Peyer's patch (tissue), 4 donors: ENCODE results near the gene NEUROD2. TPM values are rescaled to one million over a fixed set of nuclear protein-coding genes. Genes with fewer than 3 reads are reported as not detected.

Source experiments
- DNase-seq, 3 donors: peaks; one replicate each; pipeline ENCODE4 v3.0.0-alpha.2; 2017 to 2019
- H3K27ac ChIP-seq, 4 donors: fragments of 200-600 bp; sonication (generic); one replicate each; pipeline ENCODE4 v1.5.1; 2016 to 2019
- H3K27me3 ChIP-seq, 2 donors: fragments of 200-600 bp; sonication (generic); one replicate each; pipeline ENCODE4 v1.5.1; 2019
- H3K36me3 ChIP-seq, 3 donors: fragments of 200-600 bp; sonication (generic); one replicate each; pipeline ENCODE4 v1.5.1; 2016 to 2019
- H3K4me1 ChIP-seq, 4 donors: fragments of 200-600 bp; sonication (generic); one replicate each; pipeline ENCODE4 v1.5.1; 2016 to 2019
- H3K4me3 ChIP-seq, 4 donors: fragments of 200-600 bp; sonication (generic); 1 replicate in 3 of 4; 2 replicates in 1 of 4; pipeline ENCODE4 v1.5.1; 2016 to 2019; ENCODE audit warnings: mild to moderate bottlenecking in 1 of 4
- H3K9me3 ChIP-seq, 4 donors: fragments of 200-600 bp; sonication (generic); one replicate each; pipeline ENCODE4 v1.5.1; 2016 to 2019; ENCODE audit warnings: mild to moderate bottlenecking in 1 of 4
- CTCF ChIP-seq, 6 experiments: fragments of 450-650 bp in 4 of 6; fragments of 200-600 bp in 2 of 6; sonication (generic) in 1 of 6; IDR thresholded peaks; one replicate each; pipeline ENCODE4 v1.5.1; 2017 to 2019; ENCODE audit warnings: antibody characterized with exemption in 6 of 6, mild to moderate bottlenecking in 3 of 6, moderate library complexity in 1 of 6
- POLR2A ChIP-seq, 2 donors: fragments of 450-650 bp; IDR thresholded peaks; one replicate each; pipeline ENCODE4 v1.5.1; 2017; ENCODE audit warnings: antibody characterized with exemption in 2 of 2, mild to moderate bottlenecking in 2 of 2, moderate library complexity in 2 of 2
- total RNA-seq, 4 donors: library from RNA; depleted of rRNA; stranded (reverse); fragments of >200 nt; gene quantifications; one replicate each; pipeline ENCODE4 v1.1.0, GENCODE V29; 2016

Gene NEUROD2
- total RNA-seq, 4 donors from 2014 or later: not detected

DNA sequence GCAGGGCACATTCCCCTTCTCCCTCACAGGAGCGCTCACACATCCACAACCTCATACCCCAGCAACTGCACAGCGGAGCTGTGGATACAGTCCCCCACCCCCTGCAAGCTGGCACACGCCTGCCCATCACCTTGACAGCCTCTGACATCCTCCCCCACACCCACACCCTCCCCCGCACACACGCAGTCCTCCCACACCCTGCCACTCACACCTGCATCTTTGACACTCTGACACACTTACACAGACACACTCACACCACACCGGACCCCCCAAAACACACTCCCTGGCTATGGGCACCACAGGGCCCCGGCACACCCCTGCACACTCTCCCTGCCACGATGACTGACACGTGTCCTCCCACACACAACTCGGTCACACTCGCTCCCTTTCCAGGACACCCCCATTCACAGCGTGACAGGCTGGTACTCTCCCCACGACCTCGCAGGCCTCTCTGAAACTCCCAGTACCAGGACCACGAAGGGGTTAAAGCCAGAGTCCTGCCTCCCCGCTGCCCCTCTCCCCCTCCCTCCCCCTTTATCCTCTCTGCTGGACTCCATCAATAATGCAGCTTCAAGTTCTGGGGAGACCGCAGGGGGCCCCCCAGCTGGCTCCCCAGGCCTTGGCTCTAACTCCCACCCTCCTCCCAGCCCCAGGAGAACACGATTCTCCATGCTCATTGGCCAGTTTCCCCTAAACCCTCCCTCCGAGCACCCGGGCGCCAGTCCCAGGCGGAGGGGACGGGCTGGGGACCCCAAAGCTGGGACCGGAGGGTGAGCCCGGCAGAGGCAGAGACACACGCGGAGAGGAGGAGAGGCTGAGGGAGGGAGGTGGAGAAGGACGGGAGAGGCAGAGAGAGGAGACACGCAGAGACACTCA is 18.7 kb upstream of the NEUROD2 start, which contains the start of gene PPP1R1B:
TSS of gene PPP1R1B (plus strand) at position 782 of the 876 bp plus-strand sequence. CDS start 441 bp downstream, outside the sequence.
- Histone ChIP-seq H3K36me3 (no peaks in the 10 kb centered on the region), H3K27ac (peak within 1 kb of the TSS; percentile 1 to 97 (median 85)), H3K9me3 (no peaks in the 10 kb centered on the region), H3K4me3 (peak within 1 kb of the TSS; percentile 25 to 70 (median 44)), H3K27me3 (no peaks in the 10 kb centered on the region), H3K4me1 (peaks cover 5 to 28% (median 10%) of the 10 kb centered on the region in 4 donors)
- DNase-seq: peak in 1 of 3 donors; percentile 63
- TF ChIP-seq CTCF (IDR thresholded peaks at IDR 0.05) (no peak), POLR2A (IDR thresholded peaks at IDR 0.05) (peak; percentile 24 to 56)

- DNase-seq: no peak
- TF ChIP-seq CTCF (IDR thresholded peaks at IDR 0.05): no peak
- no peak for TF ChIP-seq POLR2A (IDR thresholded peaks at IDR 0.05)
These were observed 17.6 kb upstream of the NEUROD2 start for GRCh38 chr17:39625198-39625785.

DNA sequence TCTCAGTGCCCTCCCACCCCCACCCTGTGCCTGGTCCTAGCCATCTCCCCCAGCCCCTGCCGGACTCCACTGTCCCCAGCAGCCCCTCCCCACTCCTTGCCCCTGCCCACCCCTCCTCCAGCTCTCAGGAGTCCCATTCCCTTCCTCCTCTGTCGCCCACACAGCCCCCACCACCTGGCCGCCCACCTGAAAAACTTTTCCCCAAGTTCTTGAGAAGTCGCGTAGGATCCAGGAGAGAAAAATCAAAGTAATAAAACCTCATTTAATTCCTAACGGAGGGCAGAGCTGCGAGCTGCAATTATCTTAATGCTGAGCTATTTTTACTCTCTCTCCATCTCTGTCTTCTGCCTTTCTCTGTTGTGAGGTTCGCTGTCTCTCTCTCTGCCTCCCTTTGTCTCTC is 16.6 kb upstream of the NEUROD2 start:
- no peak for TF ChIP-seq POLR2A (IDR thresholded peaks at IDR 0.05)
- TF ChIP-seq CTCF (IDR thresholded peaks at IDR 0.05): no peak
- Histone ChIP-seq H3K4me1 (peaks cover 3 to 28% (median 10%) of the 10 kb centered on the region in 4 donors), H3K9me3 (no peaks in the 10 kb centered on the region), H3K27me3 (no peaks in the 10 kb centered on the region), H3K27ac (no peak overlapping the region), H3K36me3 (no peaks in the 10 kb centered on the region), H3K4me3 (no peak overlapping the region)
- no peak for DNase-seq

More at GRCh38 chr17:39625198-39625785, 17.6 kb upstream of the NEUROD2 start:
- Histone ChIP-seq H3K36me3 (no peaks in the 10 kb centered on the region), H3K4me3 (no peak overlapping the region), H3K9me3 (no peaks in the 10 kb centered on the region), H3K4me1 (peaks cover 4 to 28% (median 10%) of the 10 kb centered on the region in 4 donors), H3K27me3 (no peaks in the 10 kb centered on the region), H3K27ac (peak overlapping the region in 1 of 4 donors; percentile 97)

DNA sequence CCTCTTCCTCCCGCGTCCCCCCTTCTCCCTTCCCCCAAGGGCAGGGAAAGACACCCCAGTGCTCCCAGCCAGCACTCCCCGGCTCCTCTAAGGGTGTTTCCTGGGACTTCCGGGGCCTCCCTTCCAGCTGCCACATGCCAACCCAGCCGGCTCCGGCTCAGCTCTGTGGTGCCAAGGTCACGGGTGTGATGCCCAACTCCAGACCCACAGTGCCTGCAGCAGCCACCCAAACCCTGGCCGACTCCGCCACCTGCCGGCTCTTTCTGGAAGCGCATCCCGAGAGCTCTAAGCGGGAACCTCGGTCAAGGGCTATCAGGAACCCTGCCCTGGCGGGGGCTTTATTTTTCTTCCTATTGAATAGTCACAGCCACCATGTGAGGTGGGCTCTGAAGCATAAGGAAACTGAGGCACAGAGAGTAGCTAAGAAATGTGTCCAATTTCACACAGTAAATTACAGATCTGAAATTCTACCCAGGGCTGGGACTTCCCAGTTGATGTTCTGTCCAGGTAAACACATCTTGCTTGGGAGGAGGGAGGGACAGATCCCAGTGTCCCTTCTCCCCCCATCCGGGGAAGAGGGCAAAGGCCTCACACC is 15.7 kb upstream of the NEUROD2 start:
- no peak overlapping the region for H3K4me3 ChIP-seq
- H3K27me3 ChIP-seq: no peaks in the 10 kb centered on the region
- H3K36me3 ChIP-seq: no peaks in the 10 kb centered on the region
- H3K4me1 ChIP-seq: peaks cover 3 to 31% (median 10%) of the 10 kb centered on the region in 4 donors
- TF ChIP-seq POLR2A (IDR thresholded peaks at IDR 0.05): no peak
- peak; percentile 78 to 95 (median 90) for TF ChIP-seq CTCF (IDR thresholded peaks at IDR 0.05)
- no peaks in the 10 kb centered on the region for H3K9me3 ChIP-seq
- peak; percentile 85 to 96 (median 94) for DNase-seq
- peak overlapping the region in 1 of 4 donors; percentile 17 for H3K27ac ChIP-seq

GRCh38 chr17:39622380-39623006 is 14.8 kb upstream of the NEUROD2 start:
- no peaks in the 10 kb centered on the region for H3K36me3 ChIP-seq
- no peaks in the 10 kb centered on the region for H3K9me3 ChIP-seq
- peak overlapping the region in 1 of 4 donors; percentile 38 for H3K27ac ChIP-seq
- no peaks in the 10 kb centered on the region for H3K27me3 ChIP-seq
- TF ChIP-seq POLR2A (IDR thresholded peaks at IDR 0.05): no peak
- TF ChIP-seq CTCF (IDR thresholded peaks at IDR 0.05): no peak
- peaks cover 3 to 33% (median 11%) of the 10 kb centered on the region in 4 donors for H3K4me1 ChIP-seq
- DNase-seq: peak in 1 of 3 donors; percentile 27
- peak overlapping the region in 1 of 4 donors; percentile 36 for H3K4me3 ChIP-seq
